ENCODE measurements around the gene PANK2. TPM values are rescaled to one million over a fixed set of nuclear protein-coding genes. Genes with fewer than 3 reads are reported as not detected.
"Not testable (repeated sequence)": the region's sequence is repeated elsewhere in the genome, so short reads cannot be mapped to it uniquely, and the experiment has no call there.

The PANK2 gene
- total and polyA plus RNA-seq, 2 experiments from 2014 or later: 36.1 to 72.0 TPM

GRCh38 chr20:3843490-3843889, 45.7 kb upstream of the PANK2 start:
- TF ChIP-seq NANOG (IDR thresholded peaks at IDR 0.05; ENCODE audit: borderline replicate concordance): no peak
- no peak for TF ChIP-seq POLR2AphosphoS5 (IDR thresholded peaks at IDR 0.05; ENCODE audit: low read depth)
- no peak for TF ChIP-seq ZNF114 (CRISPR knock-in tag; IDR thresholded peaks at IDR 0.05)
- no peak overlapping the region for H3K27ac ChIP-seq (ENCODE audit: low read depth)
- no peak overlapping the region for H2AFZ ChIP-seq
- no peak overlapping the region for H3K4me3 Mint-ChIP-seq
- DNase-seq (ENCODE audit: low spot score) (no peak), ATAC-seq (no peak)
- peaks cover 8% of the 10 kb centered on the region for H3K4me1 ChIP-seq (ENCODE audit: insufficient read depth)
- no peaks in the 10 kb centered on the region for H3K9me2 ChIP-seq (ENCODE audit: insufficient read depth)
- H3K79me2 ChIP-seq (replicated peaks; ENCODE audit: insufficient read depth): no peaks in the 10 kb centered on the region; the same call in 1 of the 2 replicates
- peaks cover 6% of the 10 kb centered on the region; the same call in 1 of the 2 replicates for H3F3A ChIP-seq (replicated peaks; ENCODE audit: low read depth)
- H3K27me3 ChIP-seq (ENCODE audit: insufficient read depth): no peaks in the 10 kb centered on the region
- no peaks in the 10 kb centered on the region for H3K36me3 ChIP-seq (ENCODE audit: insufficient read depth)
- peaks cover 11% of the 10 kb centered on the region for H3K27me3 Mint-ChIP-seq (ENCODE audit: insufficient read depth, low read depth, poor library complexity)
- no peaks in the 10 kb centered on the region for H3K36me3 Mint-ChIP-seq (ENCODE audit: low read depth)
- no peaks in the 10 kb centered on the region; the same call in 1 of the 2 replicates for H4K20me1 ChIP-seq (replicated peaks; ENCODE audit: insufficient read depth)
- H3K4me2 ChIP-seq: no peak overlapping the region
- H3K4me1 Mint-ChIP-seq: peaks cover 10% of the 10 kb centered on the region
- H3K9me3 Mint-ChIP-seq: no peaks in the 10 kb centered on the region
- H3K27ac Mint-ChIP-seq: no peak overlapping the region
- H3K4me3 ChIP-seq: no peak overlapping the region

- not testable (repeated sequence) for H3K4me2 ChIP-seq; DNase-seq (ENCODE audit: low spot score); H3K27me3 ChIP-seq (ENCODE audit: insufficient read depth); H3F3A ChIP-seq (replicated peaks; ENCODE audit: low read depth); H3K9me2 ChIP-seq (ENCODE audit: insufficient read depth); H3K4me3 Mint-ChIP-seq; H3K4me3 ChIP-seq; H3K79me2 ChIP-seq (replicated peaks; ENCODE audit: insufficient read depth); H4K20me1 ChIP-seq (replicated peaks; ENCODE audit: insufficient read depth); H2AFZ ChIP-seq; H3K27ac ChIP-seq (ENCODE audit: low read depth); H3K4me1 ChIP-seq (ENCODE audit: insufficient read depth); H3K36me3 ChIP-seq (ENCODE audit: insufficient read depth); H3K9me3 Mint-ChIP-seq; H3K27ac Mint-ChIP-seq; H3K4me1 Mint-ChIP-seq; H3K36me3 Mint-ChIP-seq (ENCODE audit: low read depth); ATAC-seq
- peaks cover 14% of the 10 kb centered on the region for H3K27me3 Mint-ChIP-seq (ENCODE audit: insufficient read depth, low read depth, poor library complexity)
Observed at GRCh38 chr20:3843990-3844619, 45.1 kb upstream of the PANK2 start.

GRCh38 chr20:3846378-3846739, 42.8 kb upstream of the PANK2 start:
- no peaks in the 10 kb centered on the region for H3K36me3 ChIP-seq (ENCODE audit: insufficient read depth)
- no peak overlapping the region for H3K27ac ChIP-seq (ENCODE audit: low read depth)
- ATAC-seq: no peak
- H3K4me3 ChIP-seq: peak overlapping the region; percentile 88
- H3K9me3 Mint-ChIP-seq: no peaks in the 10 kb centered on the region
- H3K27me3 Mint-ChIP-seq (ENCODE audit: insufficient read depth, low read depth, poor library complexity): peaks cover 14% of the 10 kb centered on the region
- no peaks in the 10 kb centered on the region; the same call in 1 of the 2 replicates for H4K20me1 ChIP-seq (replicated peaks; ENCODE audit: insufficient read depth)
- H3K4me2 ChIP-seq: peak overlapping the region; percentile 93
- peaks cover 6% of the 10 kb centered on the region; the same call in 1 of the 2 replicates for H3F3A ChIP-seq (replicated peaks; ENCODE audit: low read depth)
- H3K27me3 ChIP-seq (ENCODE audit: insufficient read depth): no peaks in the 10 kb centered on the region
- no peaks in the 10 kb centered on the region for H3K9me2 ChIP-seq (ENCODE audit: insufficient read depth)
- H3K4me3 Mint-ChIP-seq: peak overlapping the region; percentile 87
- DNase-seq (ENCODE audit: low spot score): no peak
- H3K4me1 Mint-ChIP-seq: peaks cover 4% of the 10 kb centered on the region; the same call in 1 of the 3 replicates
- H3K36me3 Mint-ChIP-seq (ENCODE audit: low read depth): no peaks in the 10 kb centered on the region
- no peak overlapping the region for H3K27ac Mint-ChIP-seq
- no peak for TF ChIP-seq EZH2 (IDR thresholded peaks at IDR 0.05; ENCODE audit: low read depth, unreplicated experiment)
- no peak for TF ChIP-seq ZNF114 (CRISPR knock-in tag; IDR thresholded peaks at IDR 0.05)
- TF ChIP-seq, protein P1, sequence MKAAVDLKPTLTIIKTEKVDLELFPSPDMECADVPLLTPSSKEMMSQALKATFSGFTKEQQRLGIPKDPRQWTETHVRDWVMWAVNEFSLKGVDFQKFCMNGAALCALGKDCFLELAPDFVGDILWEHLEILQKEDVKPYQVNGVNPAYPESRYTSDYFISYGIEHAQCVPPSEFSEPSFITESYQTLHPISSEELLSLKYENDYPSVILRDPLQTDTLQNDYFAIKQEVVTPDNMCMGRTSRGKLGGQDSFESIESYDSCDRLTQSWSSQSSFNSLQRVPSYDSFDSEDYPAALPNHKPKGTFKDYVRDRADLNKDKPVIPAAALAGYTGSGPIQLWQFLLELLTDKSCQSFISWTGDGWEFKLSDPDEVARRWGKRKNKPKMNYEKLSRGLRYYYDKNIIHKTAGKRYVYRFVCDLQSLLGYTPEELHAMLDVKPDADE (IDR thresholded peaks at IDR 0.05): no peak
- TF ChIP-seq ZNF462 (CRISPR knock-in tag; IDR thresholded peaks at IDR 0.05): no peak
- H3K4me1 ChIP-seq (ENCODE audit: insufficient read depth): peaks cover 4% of the 10 kb centered on the region
- H3K79me2 ChIP-seq (replicated peaks; ENCODE audit: insufficient read depth): no peaks in the 10 kb centered on the region; the same call in 1 of the 2 replicates
- H2AFZ ChIP-seq: peak overlapping the region; percentile 95

Data from GM23338 (cell line).